Measurements from ENCODE around the gene VIL1. TPM values are rescaled to one million over a fixed set of nuclear protein-coding genes. Genes with fewer than 3 reads are reported as not detected.

VIL1 gene
- total RNA-seq, 1 donor from 2014 or later, result 0.41 TPM

DNA sequence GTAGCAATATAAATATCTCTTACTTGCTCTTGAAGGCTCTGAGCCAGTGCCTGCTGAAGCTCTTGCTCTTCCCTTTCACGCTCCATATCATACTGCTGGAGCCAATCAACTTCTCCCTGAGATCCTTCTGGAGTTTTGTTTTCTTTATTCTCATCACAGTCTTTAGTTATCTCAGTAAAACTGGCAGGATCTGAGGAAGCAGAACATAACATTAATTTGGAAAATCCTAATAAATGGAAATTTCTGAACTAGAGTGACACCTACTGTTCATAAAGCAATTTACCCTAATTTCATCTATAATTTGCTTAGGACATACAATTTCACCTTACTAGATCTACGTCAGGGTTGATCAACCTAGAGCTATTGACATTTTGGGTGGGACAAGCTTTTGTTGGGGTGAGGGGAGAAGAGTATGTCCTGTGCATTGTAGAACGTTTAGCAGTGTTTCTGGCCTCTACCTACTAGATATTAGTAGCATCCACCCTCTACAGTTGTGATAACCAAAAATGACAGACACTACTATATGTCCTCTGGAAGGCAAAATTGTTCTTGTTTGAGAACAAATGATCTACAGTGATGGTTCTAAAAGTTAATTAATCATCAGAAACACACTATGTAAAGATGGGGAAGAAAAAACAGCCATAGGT is 47.2 kb downstream of the VIL1 start:
- Histone ChIP-seq H3K27ac (no peak overlapping the region), H3K4me1 (no peaks in the 10 kb centered on the region), H3K9me3 (no peaks in the 10 kb centered on the region), H3K27me3 (ENCODE audit: low read depth) (no peaks in the 10 kb centered on the region), H3K36me3 (peaks cover 44% of the 10 kb centered on the region), H3K4me3 (no peak overlapping the region)
- TF ChIP-seq, protein P1, sequence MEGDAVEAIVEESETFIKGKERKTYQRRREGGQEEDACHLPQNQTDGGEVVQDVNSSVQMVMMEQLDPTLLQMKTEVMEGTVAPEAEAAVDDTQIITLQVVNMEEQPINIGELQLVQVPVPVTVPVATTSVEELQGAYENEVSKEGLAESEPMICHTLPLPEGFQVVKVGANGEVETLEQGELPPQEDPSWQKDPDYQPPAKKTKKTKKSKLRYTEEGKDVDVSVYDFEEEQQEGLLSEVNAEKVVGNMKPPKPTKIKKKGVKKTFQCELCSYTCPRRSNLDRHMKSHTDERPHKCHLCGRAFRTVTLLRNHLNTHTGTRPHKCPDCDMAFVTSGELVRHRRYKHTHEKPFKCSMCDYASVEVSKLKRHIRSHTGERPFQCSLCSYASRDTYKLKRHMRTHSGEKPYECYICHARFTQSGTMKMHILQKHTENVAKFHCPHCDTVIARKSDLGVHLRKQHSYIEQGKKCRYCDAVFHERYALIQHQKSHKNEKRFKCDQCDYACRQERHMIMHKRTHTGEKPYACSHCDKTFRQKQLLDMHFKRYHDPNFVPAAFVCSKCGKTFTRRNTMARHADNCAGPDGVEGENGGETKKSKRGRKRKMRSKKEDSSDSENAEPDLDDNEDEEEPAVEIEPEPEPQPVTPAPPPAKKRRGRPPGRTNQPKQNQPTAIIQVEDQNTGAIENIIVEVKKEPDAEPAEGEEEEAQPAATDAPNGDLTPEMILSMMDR (IDR thresholded peaks at IDR 0.05), result peak; percentile 46
- intact Hi-C loops (cut with DNase I), result no loop called here
- DNase-seq (no peak), ATAC-seq (peak; percentile 34 to 44)

DNA sequence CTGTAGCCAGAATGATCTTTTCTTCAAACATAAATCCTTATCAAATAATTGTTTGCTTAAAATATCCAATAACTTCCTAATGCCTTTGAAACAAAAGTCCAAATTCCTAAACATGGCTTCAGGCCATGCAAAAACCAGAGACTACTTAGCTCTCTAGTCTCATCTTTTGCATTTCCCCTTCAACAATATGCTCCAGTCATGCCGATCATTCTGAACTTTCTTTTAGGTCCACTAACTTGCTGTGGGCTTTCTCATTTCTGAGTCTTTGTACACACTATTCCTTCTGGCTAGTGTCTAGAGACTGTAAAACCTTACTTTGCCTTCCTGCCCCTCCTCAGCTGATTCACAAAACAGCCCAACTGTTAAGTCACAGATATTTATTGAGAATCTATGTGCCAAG is 51.5 kb downstream of the VIL1 start:
- TF ChIP-seq, protein P1 (IDR thresholded peaks at IDR 0.05), result no peak
- Histone ChIP-seq H3K4me1 (no peaks in the 10 kb centered on the region), H3K36me3 (peaks cover 37% of the 10 kb centered on the region), H3K9me3 (no peaks in the 10 kb centered on the region), H3K27me3 (ENCODE audit: low read depth) (no peaks in the 10 kb centered on the region), H3K4me3 (no peak overlapping the region), H3K27ac (no peak overlapping the region)
- DNase-seq (no peak), ATAC-seq (no peak)
- intact Hi-C loops (cut with DNase I), result no loop called here

DNA sequence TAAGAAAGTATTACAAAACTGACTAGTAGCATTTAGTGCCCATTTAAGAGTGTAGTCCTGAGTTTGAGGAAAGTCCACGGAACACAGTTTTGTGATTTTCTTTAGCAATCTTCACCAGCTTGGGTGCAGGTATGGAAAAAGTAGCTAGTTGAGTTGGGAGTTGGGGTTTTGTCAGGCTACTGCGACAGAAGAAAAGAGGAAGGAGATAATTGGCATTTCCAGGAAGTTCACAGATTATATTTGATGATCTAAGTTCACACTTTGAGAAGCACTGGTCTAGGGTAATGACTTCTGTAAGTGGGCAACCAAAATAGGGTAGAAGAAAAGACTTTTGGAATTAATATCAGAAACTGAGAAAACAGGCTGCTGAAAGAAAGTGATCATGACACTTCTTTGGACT is 52.1 kb downstream of the VIL1 start:
- peaks cover 37% of the 10 kb centered on the region for H3K36me3 ChIP-seq
- no peaks in the 10 kb centered on the region for H3K27me3 ChIP-seq (ENCODE audit: low read depth)
- DNase-seq, result no peak
- TF ChIP-seq, protein P1 (IDR thresholded peaks at IDR 0.05), result no peak
- ATAC-seq, result no peak
- H3K27ac ChIP-seq, result no peak overlapping the region
- no peaks in the 10 kb centered on the region for H3K9me3 ChIP-seq
- intact Hi-C loops (cut with DNase I), result no loop called here
- H3K4me1 ChIP-seq, result no peaks in the 10 kb centered on the region
- no peak overlapping the region for H3K4me3 ChIP-seq

DNA sequence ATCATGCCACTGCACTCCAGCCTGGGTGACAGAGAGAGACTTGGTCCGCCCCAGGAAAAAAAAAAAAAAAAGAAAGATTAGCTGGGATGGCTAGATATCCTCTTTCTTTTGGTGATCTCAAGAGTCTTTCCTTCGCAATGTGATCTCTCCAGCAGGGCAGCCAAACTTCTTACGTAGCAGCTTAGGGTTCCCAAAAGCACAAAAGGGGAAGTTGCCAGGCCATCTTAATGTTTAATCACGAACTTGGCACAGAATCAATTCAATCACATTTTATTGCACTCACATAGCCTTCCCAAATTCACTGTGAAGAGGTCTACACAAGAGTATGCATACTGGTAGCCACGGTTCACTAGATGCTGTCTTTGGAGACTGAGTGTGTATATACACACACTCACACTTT is 53.1 kb downstream of the VIL1 start:
- ATAC-seq (peak; percentile 51 to 56), DNase-seq (no peak)
- TF ChIP-seq, protein P1 (IDR thresholded peaks at IDR 0.05), result no peak
- no peak overlapping the region for H3K4me3 ChIP-seq
- intact Hi-C loops (cut with DNase I), result no loop called here
- no peaks in the 10 kb centered on the region for H3K27me3 ChIP-seq (ENCODE audit: low read depth)
- peaks cover 4% of the 10 kb centered on the region for H3K4me1 ChIP-seq
- H3K27ac ChIP-seq, result no peak overlapping the region
- H3K9me3 ChIP-seq, result no peaks in the 10 kb centered on the region
- H3K36me3 ChIP-seq, result peaks cover 44% of the 10 kb centered on the region

DNA sequence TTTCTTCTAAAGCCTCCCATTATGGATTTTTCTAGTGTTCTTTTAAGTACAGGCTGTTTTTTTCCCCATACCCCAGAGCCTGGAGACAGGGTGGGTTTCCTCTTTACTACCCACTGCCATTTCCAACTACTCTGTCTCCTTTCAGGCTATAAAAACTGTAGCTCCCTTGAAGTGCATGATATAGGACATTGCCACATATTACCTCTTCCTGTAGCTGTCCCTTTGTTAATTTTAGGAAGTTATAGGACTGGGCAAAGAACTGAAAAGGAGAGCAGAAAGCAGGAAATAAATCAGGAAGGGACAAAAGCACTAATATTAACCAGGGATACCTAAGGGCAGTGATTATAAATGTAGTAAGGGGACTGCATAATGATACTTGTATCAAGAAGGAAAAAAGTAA is 54.1 kb downstream of the VIL1 start:
- DNase-seq (no peak), ATAC-seq (peak in 1 of 2 donors; percentile 46)
- Histone ChIP-seq H3K4me3 (no peak overlapping the region), H3K27me3 (ENCODE audit: low read depth) (no peaks in the 10 kb centered on the region), H3K27ac (no peak overlapping the region), H3K9me3 (no peaks in the 10 kb centered on the region), H3K4me1 (peaks cover 4% of the 10 kb centered on the region), H3K36me3 (peaks cover 44% of the 10 kb centered on the region)
- intact Hi-C loops (cut with DNase I), result no loop called here
- TF ChIP-seq, protein P1 (IDR thresholded peaks at IDR 0.05), result no peak

Measured in lower lobe of right lung (tissue), 2 donors.